GM19099 (cell line): ENCODE results near the gene RUSC1.

Experiments
- POLR2A ChIP-seq: IDR thresholded peaks from 3 replicates; pipeline ENCODE4 v1.6.1; 2011; ENCODE audit warnings: low read depth; ENCODE audit not compliant: insufficient read length; ENCODE audit errors: extremely low read depth

RUSC1 gene

DNA sequence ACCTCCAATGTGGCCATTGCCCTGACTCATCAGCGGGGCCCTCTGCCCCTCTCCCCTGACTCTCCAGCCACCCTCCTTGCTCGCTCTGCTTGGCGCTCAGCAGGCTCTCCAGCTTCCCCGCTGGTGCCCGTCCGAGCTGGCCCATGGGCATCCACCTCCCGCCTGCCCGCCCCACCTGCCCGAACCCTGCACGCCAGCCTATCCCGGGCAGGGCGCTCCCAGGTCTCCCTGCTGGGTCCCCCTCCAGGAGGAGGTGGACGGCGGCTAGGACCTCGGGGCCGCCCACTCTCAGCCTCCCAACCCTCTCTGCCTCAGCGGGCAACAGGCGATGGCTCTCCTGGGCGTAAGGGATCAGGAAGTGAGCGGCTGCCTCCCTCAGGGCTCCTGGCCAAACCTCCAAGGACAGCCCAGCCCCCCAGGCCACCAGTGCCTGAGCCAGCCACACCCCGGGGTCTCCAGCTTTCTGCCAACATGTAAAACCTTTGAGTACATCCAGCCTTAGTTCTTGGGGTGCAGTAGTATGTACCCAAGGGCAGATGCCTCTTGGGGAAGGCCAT lies 32.6 kb upstream of the RUSC1 start:
- TF ChIP-seq POLR2A: no peak

DNA sequence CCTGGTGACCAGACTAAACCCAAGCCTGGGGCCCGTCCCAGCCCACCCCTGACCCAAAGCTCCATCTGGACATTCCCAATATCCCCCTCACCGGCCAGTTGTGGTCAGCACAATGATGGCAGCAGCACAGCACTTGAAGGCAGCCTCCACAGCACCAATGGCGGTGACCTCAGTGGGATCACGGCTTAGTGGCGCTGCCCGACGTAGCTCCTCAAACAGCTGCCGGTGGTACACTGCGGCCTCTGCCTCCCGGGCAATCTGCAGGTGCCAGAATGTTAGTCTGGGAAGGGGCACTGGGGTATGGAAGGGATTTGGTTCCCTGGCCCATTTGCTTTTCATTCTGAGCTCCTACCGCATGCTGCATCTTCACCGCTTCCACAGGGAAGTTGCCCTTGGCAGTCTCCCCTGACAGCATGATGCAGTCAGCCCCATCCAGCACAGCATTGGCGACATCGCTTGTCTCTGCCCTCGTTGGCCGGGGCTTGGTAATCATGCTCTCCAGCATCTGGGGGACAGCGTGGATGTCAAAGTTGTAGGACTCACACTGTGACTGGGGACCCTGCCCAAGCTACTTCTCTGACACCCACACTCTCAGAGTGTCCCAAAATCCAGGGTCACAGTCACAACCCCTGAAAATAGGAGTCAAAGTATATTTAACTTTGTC lies 27.5 kb upstream of the RUSC1 start:
- TF ChIP-seq POLR2A: no peak

DNA sequence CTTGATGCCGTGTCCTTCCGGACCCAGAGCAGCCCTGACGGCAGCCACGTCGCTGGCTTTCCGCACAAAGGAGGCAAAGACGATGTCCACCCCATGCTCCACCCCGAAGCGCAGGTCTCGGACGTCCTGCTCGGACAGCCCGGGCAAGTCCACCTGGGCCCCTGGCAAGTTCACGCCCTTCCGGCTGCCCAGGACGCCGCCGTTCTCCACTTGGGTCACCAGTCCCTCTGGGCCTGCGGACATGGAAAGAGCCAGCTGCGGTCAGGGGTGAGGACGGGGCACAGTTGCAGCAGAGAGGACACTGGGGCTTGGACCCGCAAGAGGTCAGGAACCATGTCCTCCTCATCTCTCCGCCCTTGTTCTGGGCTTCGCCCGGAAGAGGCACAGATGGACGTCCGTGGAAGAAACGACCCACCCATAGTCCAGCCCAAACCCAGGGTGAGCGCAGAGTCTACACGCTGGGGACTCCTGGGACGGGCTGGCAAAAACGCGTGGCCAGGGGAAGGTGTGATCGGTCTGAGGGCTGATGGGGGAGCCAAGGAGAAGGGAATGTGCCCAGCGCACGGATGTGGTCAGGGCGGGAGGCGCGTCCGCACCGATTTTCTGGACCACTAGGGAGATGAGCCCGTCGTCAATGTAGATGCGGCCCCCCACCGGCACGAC lies 26.0 kb upstream of the RUSC1 start:
- TF ChIP-seq POLR2A: no peak

DNA sequence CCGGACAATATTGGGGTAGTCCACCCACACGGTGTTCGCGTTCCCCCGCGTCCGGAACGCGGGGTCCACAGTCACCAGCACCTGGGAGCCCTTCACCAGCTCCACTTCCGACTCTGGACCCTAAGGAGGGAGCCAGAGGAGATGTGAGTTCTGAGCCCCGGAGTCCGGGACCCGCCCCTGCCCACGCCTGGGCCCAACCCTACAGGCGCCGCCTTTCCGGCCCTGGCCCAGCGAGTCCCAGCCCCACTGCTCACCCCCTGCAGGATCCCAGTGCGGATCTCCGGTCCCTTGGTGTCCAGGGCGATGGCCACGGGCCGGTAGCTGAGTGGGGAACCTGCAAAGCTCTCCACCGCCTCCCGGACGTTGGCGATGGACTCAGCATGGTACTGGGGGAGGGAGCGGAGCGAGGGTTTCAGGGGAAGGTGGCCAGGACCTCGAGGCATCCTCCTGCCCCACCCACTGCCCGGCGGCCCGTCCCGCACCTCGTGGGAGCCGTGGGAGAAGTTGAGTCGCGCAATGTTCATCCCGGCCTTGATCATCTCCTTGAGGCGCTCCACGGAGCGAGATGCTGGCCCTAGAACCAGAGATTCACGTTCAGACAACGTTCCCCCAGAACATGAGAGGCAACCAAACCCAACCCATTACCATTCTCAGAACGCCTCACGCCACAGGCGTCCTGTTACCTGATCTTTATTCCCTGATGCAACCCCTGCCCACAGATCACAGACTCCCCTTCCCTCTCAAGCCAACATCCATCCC lies 25.3 kb upstream of the RUSC1 start:
- no peak for TF ChIP-seq POLR2A

DNA sequence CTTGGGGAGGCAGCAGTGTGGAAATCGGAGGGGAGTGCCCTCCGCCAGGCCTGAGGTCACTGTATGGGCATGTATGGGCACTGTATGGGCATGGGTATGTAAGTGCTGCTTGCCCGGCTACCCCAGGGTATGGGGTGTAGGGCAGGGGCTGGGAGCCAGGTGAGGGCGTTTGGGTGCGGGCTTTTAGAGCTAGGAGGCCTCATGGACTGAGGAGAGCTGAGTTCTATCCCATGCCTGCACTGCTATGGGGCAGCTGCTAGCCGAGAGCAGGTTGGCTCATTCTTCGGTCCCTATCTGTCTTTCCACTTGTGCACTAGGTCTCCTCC lies 24.8 kb upstream of the RUSC1 start:
- no peak for TF ChIP-seq POLR2A

DNA sequence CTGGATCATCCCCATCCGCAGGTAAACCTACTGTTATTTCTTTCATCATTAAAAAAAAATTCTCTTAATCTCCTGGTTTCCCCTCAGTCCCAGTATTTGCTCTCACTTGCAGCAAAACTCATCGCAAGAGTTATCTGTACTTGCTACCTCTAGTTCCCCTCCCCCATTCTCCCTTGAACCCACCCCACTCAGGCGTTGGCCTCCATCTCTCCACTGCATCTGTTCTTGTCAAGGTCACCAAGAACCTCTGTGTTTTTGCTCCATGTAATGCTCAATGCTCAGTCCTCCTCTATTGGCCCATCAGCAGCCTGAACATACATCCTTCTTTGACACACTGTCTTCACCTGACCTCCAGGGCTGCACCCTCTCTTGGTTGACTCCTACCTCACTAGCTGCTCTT lies 24.0 kb upstream of the RUSC1 start:
- TF ChIP-seq POLR2A: no peak

DNA sequence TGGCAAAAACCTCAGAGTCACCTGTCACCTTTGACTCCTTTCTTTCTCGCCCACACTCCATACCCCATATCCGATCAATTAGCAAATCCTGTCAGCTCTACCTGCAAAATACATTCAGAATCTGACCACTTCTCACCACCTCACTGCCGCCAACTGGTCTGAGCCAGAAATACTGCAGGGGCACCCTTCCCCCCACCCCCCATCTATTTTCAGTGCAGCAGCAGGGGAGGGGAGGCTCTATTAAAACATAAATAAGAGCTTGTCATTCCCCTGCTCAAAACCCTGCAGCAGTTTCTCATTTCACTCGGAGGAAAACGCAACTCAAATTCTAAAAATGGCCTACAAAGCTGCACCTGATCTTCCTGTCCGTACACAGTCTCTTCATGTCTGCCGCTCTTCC lies 23.3 kb upstream of the RUSC1 start:
- TF ChIP-seq POLR2A: no peak

DNA sequence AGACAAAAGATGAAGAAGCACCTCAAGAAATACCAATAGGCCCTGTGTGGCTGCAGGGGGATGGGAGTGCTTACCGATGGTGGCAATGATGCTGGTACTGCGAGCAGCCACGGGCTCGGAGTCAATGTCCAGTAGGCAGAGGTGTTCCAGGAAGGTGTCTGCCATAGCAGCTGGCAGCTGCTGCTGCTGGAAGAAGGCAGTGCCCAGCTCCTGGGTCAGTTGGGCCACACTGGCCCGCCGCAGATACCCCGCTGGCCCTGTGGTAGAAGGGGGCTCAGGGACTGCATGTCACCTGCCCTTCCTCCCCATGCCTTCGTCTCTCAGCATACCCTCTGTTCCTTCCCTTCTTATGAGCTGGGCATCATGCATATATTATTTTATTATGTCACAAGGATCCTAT lies 20.7 kb upstream of the RUSC1 start:
- TF ChIP-seq POLR2A: no peak

DNA sequence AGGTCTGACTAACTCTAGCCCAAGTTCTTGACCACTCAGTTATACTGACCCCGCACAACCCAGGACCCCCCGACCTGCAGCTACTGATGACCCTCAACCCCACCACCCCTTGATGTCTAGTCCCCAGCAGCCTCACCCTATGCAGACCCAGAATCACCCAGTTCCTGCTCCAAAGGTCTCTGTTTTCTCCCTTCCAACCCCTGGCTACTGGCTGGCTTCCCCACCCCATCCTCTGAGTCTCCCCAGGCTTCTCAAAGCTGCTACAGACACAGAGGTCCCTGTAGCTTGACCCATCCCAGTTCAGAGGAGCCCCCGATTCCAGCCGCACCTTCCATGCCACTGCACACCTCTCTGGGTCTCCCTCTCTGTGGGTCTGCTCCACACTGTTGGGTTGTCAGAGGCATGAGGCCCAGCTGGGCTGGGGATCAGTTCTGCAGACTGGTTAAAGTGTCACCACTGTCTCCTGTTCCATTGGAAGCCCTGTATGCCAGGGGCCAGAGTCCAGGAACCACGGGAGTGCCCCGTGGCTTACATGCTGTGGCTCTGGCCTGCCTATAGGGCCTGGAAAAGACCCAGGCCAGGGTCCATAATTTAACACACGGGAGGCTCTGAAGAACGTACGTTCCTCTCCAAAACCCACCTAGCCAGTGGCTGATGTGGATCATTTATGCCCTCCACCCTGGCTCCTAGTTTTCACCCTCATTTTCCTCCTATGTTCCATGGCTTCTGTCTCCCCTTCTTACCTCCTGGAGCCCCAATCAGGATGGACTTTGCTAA lies 20.0 kb upstream of the RUSC1 start:
- no peak for TF ChIP-seq POLR2A

DNA sequence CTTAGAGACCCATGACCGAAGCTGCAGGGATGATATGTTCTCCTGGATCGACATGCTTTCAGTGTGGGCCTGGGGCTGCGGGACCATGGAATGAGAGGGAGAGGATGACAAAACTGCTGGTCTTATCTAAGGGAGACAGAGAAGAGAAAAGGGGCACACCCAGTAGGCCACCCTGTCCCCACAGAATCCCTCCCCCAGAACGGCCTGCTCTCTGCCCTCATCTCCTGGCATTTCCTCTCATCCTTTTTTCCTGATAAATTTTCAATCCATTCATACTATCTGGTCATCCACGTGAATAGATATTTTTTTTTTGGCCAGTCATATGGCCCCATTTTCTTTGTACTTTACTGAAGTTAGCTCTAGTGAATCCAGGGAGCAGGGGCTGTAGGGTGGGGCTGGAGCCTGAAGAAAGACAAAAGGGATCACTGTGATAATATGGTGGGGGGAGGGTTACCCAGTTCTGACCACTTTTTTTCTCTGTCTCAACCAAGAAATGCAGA lies 19.3 kb upstream of the RUSC1 start, which contains the start of gene PKLR:
TSS of gene PKLR (minus strand) at position 97 of the 500 bp plus-strand sequence. CDS start at position 54, 43 bp downstream.
- no peak for TF ChIP-seq POLR2A

DNA sequence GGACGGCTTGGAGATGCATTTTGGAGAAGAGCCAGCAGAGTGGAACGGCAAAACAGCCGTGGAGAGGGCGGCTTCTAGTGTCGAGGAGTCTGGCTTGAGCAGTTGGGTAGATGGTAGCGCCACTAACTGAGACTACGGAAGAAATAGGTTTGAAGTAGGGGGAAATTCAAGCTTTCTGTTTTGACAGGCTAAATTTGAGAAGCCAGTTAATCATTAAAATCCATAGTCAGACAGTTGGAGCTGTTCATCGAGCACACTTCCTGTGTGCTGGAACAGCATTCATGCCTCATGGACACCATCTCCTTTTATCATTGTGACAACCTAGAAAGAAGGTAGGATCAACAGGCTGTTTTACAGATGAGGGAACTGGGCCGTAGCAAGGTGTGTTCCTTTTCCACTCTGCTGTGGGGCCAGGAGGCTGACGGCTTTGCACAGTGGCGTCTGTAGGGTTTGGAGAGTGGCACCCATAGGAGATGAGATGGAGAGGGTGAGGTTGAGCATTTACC lies 16.1 kb upstream of the RUSC1 start:
- peak; percentile 69 for TF ChIP-seq POLR2A

DNA sequence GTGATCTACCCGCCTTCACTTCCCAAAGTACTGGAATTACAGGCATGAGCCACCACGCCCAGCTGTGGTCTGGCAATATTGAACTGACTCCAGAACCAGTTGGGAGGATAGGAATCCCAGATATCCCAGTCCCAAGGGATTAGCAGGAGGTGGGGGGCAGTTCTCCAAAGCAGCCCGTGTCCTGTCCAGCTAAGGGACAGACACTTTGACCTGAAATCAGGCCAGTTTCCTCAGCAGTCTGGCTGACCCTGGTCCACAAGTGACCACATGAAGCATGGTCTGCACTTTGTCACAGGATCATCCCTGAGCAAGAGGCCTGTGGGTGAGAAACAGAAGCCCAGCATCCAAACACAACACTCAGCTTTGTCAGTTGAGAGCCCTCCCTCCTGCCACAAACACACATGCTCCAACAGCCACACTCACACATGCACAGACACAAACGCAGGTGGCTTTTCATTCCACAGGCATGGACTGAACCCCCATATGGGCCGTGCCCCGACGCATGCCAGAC lies 14.8 kb upstream of the RUSC1 start:
- no peak for TF ChIP-seq POLR2A

DNA sequence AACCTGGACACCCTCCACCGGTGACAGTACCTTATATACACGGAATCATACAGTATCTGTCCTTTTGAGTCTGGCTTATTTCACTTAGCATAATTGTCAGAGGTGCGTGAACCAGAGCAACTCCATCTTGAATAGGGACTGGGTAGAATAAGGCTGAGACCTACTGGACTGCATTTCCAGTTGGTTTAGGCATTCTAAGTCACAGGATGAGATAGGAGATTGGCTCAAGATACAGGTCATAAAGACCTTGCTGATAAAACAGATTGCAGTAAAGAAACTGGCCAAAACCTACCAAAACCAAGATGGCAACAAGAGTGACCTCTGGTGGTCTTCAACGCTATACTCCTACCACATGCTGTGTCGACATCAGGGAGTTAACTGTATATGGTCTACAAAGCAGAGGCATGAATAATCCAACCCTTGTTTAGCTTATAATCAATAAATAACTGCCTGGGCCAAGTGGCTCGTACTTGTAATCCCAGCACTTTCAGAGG lies 13.4 kb upstream of the RUSC1 start:
- TF ChIP-seq POLR2A: no peak
